HL-60 (cell line): ENCODE results near the gene IFI27L1.

Experiments used
- CTCF ChIP-seq: IDR thresholded peaks from one replicate; pipeline ENCODE4 v1.5.1; 2011; ENCODE audit warnings: low read length, control low read depth, inconsistent platforms; ENCODE audit not compliant: insufficient read depth
- GABPA ChIP-seq: IDR thresholded peaks from 2 replicates; pipeline ENCODE4 v1.6.1; 2012; ENCODE audit warnings: low read depth
- POLR2AphosphoS5 ChIP-seq: IDR thresholded peaks from 2 replicates; pipeline ENCODE4 v1.6.1; 2012; ENCODE audit warnings: low read depth
- REST ChIP-seq: IDR thresholded peaks from 2 replicates; pipeline ENCODE4 v1.6.1; 2012; ENCODE audit warnings: low read depth; ENCODE audit not compliant: insufficient replicate concordance
- SPI1 ChIP-seq: IDR thresholded peaks from 2 replicates; pipeline ENCODE4 v1.6.1; 2012; ENCODE audit warnings: low read depth, mild to moderate bottlenecking, borderline replicate concordance

GRCh38 chr14:94074534-94074933 is 6.6 kb upstream of the IFI27L1 start:
- TF ChIP-seq CTCF (no peak), POLR2AphosphoS5 (no peak), REST (no peak), SPI1 (no peak), GABPA (no peak)
